WTC11 (cell line): ENCODE data around the gene WDPCP. TPM values are rescaled to one million over a fixed set of nuclear protein-coding genes. Genes with fewer than 3 reads are reported as not detected.

Experiments used
- ATAC-seq: fragments of 200-7000 bp; cut with Tn5 transposase; 2 replicates; pipeline ENCODE4 v1.10.0; 2021; ENCODE audit warnings: mild to moderate bottlenecking, moderate library complexity
- CTCF ChIA-PET: fragments of 300-600 bp; sonication (Branson Sonifier 250); formaldehyde crosslinking; loops from one replicate; lab custom pipeline; 2021; ENCODE audit warnings: antibody characterized with exemption; lab: Charles Lee
- POLR2A ChIA-PET: fragments of 350-600 bp; sonication (Branson Sonifier 250); formaldehyde crosslinking; loops from one replicate; lab custom pipeline; 2021; ENCODE audit warnings: antibody characterized with exemption; lab: Charles Lee
- DNase-seq: peaks from one replicate; pipeline ENCODE4 v3.0.0; 2021; ENCODE audit warnings: low spot score
- H3K27ac Mint-ChIP-seq: 2 replicates; pipeline ENCODE4 v1.8.0; 2021; ENCODE audit warnings: mixed read lengths
- H3K27me3 Mint-ChIP-seq: 2 replicates; pipeline ENCODE4 v1.8.0; 2021; ENCODE audit warnings: low read depth, mild to moderate bottlenecking, moderate library complexity, mixed read lengths
- H3K36me3 Mint-ChIP-seq: 2 replicates; pipeline ENCODE4 v1.8.0; 2021; ENCODE audit warnings: mixed read lengths
- H3K4me1 Mint-ChIP-seq: 2 replicates; pipeline ENCODE4 v1.8.0; 2022; ENCODE audit warnings: mixed read lengths
- H3K4me3 Mint-ChIP-seq: 2 replicates; pipeline ENCODE4 v1.8.0; 2021; ENCODE audit warnings: mild to moderate bottlenecking, moderate library complexity, mixed read lengths
- H3K9me3 Mint-ChIP-seq: 2 replicates; pipeline ENCODE4 v1.8.0; 2021; ENCODE audit warnings: mixed read lengths
- ELF4 ChIP-seq: sonication (generic); formaldehyde crosslinking; IDR thresholded peaks from 2 replicates; pipeline ENCODE4 v1.8.1; 2022; ENCODE audit warnings: low read depth, mild to moderate bottlenecking, moderate library complexity, missing genetic modification reagents
- EMX1 ChIP-seq: fragments of 250-450 bp; sonication (Bioruptor Pico); IDR thresholded peaks from 2 replicates; pipeline ENCODE4 v1.8.0; 2021; ENCODE audit warnings: mild to moderate bottlenecking
- ETV6 ChIP-seq: sonication (generic); formaldehyde crosslinking; IDR thresholded peaks from 2 replicates; pipeline ENCODE4 v1.8.1; 2022; ENCODE audit warnings: mild to moderate bottlenecking, missing genetic modification reagents
- FOXP1 ChIP-seq: sonication (generic); formaldehyde crosslinking; IDR thresholded peaks from 2 replicates; pipeline ENCODE4 v1.8.0; 2022; ENCODE audit warnings: missing genetic modification reagents, mild to moderate bottlenecking, moderate library complexity, borderline replicate concordance
- IRF2 ChIP-seq: sonication (generic); formaldehyde crosslinking; IDR thresholded peaks from 2 replicates; pipeline ENCODE4 v1.8.0; 2022; ENCODE audit warnings: low read depth, missing genetic modification reagents, borderline replicate concordance
- JAZF1 ChIP-seq: fragments of 250-450 bp; sonication (Bioruptor Pico); IDR thresholded peaks from 2 replicates; pipeline ENCODE4 v1.9.0; 2021; ENCODE audit warnings: moderate library complexity, mild to moderate bottlenecking, inconsistent platforms
- JUN ChIP-seq: sonication (generic); formaldehyde crosslinking; IDR thresholded peaks from 2 replicates; pipeline ENCODE4 v1.8.0; 2023; ENCODE audit warnings: mild to moderate bottlenecking, missing genetic modification reagents
- NR2C2 ChIP-seq: sonication (generic); formaldehyde crosslinking; IDR thresholded peaks from 2 replicates; pipeline ENCODE4 v1.8.0; 2022; ENCODE audit warnings: mild to moderate bottlenecking, missing genetic modification reagents
- NR3C1 ChIP-seq: sonication (generic); formaldehyde crosslinking; conservative IDR thresholded peaks from 2 replicates; pipeline ENCODE4 v1.8.1; 2023; ENCODE audit warnings: low read depth, mild to moderate bottlenecking, missing genetic modification reagents
- PRRX2 ChIP-seq: fragments of 250-450 bp; sonication (Bioruptor Pico); IDR thresholded peaks from 2 replicates; pipeline ENCODE4 v1.8.0; 2021; ENCODE audit warnings: mild to moderate bottlenecking
- RELA ChIP-seq: sonication (generic); formaldehyde crosslinking; IDR thresholded peaks from 2 replicates; pipeline ENCODE4 v1.8.1; 2022; ENCODE audit warnings: missing genetic modification reagents, mild to moderate bottlenecking, borderline replicate concordance
- SP1 ChIP-seq: sonication (generic); formaldehyde crosslinking; conservative IDR thresholded peaks from 2 replicates; pipeline ENCODE4 v1.8.1; 2022; ENCODE audit warnings: missing genetic modification reagents
- ZNF138 ChIP-seq: sonication (generic); formaldehyde crosslinking; conservative IDR thresholded peaks from 2 replicates; pipeline ENCODE4 v1.8.1; 2022; ENCODE audit warnings: mild to moderate bottlenecking, moderate library complexity, missing genetic modification reagents
- ZNF263 ChIP-seq: sonication (generic); formaldehyde crosslinking; IDR thresholded peaks from 2 replicates; pipeline ENCODE4 v1.8.1; 2022; ENCODE audit warnings: low read depth, mild to moderate bottlenecking, moderate library complexity, missing genetic modification reagents
- ZNF396 ChIP-seq: fragments of 250-450 bp; sonication (Bioruptor Pico); IDR thresholded peaks from 2 replicates; pipeline ENCODE4 v1.8.0; 2021; ENCODE audit warnings: mild to moderate bottlenecking, moderate library complexity, borderline replicate concordance
- ZNF416 ChIP-seq: fragments of 250-450 bp; sonication (Bioruptor Pico); IDR thresholded peaks from 2 replicates; pipeline ENCODE4 v1.9.0; 2021; ENCODE audit warnings: mild to moderate bottlenecking, inconsistent platforms
- total RNA-seq: library from RNA; stranded (reverse); gene quantifications from 3 replicates; pipeline ENCODE4 v1.2.3, GENCODE V29; 2021
- TF ChIP-seq, protein P1 (sequence below): fragments of 250-450 bp; sonication (Bioruptor Pico); IDR thresholded peaks from 2 replicates; pipeline ENCODE4 v1.8.0; 2021; ENCODE audit warnings: mild to moderate bottlenecking
- TF ChIP-seq, protein P2 (sequence below): sonication (generic); formaldehyde crosslinking; IDR thresholded peaks from 2 replicates; pipeline ENCODE4 v1.8.0; 2022; ENCODE audit warnings: missing genetic modification reagents
- TF ChIP-seq, protein P3 (sequence below): sonication (generic); formaldehyde crosslinking; IDR thresholded peaks from 2 replicates; pipeline ENCODE4 v1.8.0; 2022; ENCODE audit warnings: mild to moderate bottlenecking, missing genetic modification reagents
- TF ChIP-seq, protein P4 (sequence below): sonication (generic); formaldehyde crosslinking; IDR thresholded peaks from 2 replicates; pipeline ENCODE4 v1.8.1; 2023; ENCODE audit warnings: mild to moderate bottlenecking, missing genetic modification reagents
- TF ChIP-seq, protein P5 (sequence below): fragments of 250-450 bp; sonication (Bioruptor Pico); IDR thresholded peaks from 2 replicates; pipeline ENCODE4 v1.9.0; 2021; ENCODE audit warnings: mild to moderate bottlenecking
- TF ChIP-seq, protein P6 (sequence below): sonication (generic); formaldehyde crosslinking; conservative IDR thresholded peaks from 2 replicates; pipeline ENCODE4 v1.8.1; 2023; ENCODE audit warnings: mild to moderate bottlenecking, low read depth, missing genetic modification reagents, moderate library complexity
- TF ChIP-seq, protein P7 (sequence below): sonication (generic); formaldehyde crosslinking; IDR thresholded peaks from 2 replicates; pipeline ENCODE4 v1.8.1; 2022; ENCODE audit warnings: low read depth, missing genetic modification reagents, borderline replicate concordance

Gene WDPCP
- total RNA-seq, 1 experiment from 2014 or later, result 10.9 TPM

DNA sequence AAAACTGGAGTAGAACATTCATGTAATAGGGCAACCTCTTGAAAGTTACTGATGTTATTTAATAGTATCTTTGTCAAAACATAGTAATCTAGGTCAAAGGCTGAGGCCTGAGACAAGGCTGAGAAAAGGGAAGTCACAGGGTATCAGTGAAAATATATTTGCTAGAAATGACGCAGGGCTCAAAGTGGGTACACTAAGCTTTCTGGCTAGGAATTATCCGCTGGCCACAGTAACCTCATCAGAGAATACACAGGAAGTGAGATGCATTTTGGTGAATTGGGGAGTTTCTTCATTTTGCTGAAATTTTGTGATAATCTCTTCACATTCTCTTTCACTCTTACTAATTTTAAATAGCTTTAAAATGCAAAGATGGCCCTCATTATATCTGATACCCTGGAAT, 330.8 kb downstream of the WDPCP start:
- no peak for TF ChIP-seq SP1 (CRISPR knock-in tag)
- TF ChIP-seq, protein P1, sequence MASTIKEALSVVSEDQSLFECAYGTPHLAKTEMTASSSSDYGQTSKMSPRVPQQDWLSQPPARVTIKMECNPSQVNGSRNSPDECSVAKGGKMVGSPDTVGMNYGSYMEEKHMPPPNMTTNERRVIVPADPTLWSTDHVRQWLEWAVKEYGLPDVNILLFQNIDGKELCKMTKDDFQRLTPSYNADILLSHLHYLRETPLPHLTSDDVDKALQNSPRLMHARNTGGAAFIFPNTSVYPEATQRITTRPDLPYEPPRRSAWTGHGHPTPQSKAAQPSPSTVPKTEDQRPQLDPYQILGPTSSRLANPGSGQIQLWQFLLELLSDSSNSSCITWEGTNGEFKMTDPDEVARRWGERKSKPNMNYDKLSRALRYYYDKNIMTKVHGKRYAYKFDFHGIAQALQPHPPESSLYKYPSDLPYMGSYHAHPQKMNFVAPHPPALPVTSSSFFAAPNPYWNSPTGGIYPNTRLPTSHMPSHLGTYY, result no peak
- TF ChIP-seq JAZF1 (CRISPR knock-in tag), result no peak
- no peak for TF ChIP-seq ZNF263 (CRISPR knock-in tag)
- TF ChIP-seq, protein P2, sequence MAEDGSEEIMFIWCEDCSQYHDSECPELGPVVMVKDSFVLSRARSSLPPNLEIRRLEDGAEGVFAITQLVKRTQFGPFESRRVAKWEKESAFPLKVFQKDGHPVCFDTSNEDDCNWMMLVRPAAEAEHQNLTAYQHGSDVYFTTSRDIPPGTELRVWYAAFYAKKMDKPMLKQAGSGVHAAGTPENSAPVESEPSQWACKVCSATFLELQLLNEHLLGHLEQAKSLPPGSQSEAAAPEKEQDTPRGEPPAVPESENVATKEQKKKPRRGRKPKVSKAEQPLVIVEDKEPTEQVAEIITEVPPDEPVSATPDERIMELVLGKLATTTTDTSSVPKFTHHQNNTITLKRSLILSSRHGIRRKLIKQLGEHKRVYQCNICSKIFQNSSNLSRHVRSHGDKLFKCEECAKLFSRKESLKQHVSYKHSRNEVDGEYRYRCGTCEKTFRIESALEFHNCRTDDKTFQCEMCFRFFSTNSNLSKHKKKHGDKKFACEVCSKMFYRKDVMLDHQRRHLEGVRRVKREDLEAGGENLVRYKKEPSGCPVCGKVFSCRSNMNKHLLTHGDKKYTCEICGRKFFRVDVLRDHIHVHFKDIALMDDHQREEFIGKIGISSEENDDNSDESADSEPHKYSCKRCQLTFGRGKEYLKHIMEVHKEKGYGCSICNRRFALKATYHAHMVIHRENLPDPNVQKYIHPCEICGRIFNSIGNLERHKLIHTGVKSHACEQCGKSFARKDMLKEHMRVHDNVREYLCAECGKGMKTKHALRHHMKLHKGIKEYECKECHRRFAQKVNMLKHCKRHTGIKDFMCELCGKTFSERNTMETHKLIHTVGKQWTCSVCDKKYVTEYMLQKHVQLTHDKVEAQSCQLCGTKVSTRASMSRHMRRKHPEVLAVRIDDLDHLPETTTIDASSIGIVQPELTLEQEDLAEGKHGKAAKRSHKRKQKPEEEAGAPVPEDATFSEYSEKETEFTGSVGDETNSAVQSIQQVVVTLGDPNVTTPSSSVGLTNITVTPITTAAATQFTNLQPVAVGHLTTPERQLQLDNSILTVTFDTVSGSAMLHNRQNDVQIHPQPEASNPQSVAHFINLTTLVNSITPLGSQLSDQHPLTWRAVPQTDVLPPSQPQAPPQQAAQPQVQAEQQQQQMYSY, result no peak
- no peak for TF ChIP-seq FOXP1
- no peak for TF ChIP-seq ZNF138
- TF ChIP-seq NR3C1 (CRISPR knock-in tag), result no peak
- TF ChIP-seq, protein P3, sequence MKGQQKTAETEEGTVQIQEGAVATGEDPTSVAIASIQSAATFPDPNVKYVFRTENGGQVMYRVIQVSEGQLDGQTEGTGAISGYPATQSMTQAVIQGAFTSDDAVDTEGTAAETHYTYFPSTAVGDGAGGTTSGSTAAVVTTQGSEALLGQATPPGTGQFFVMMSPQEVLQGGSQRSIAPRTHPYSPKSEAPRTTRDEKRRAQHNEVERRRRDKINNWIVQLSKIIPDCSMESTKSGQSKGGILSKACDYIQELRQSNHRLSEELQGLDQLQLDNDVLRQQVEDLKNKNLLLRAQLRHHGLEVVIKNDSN, result no peak
- TF ChIP-seq, protein P4, sequence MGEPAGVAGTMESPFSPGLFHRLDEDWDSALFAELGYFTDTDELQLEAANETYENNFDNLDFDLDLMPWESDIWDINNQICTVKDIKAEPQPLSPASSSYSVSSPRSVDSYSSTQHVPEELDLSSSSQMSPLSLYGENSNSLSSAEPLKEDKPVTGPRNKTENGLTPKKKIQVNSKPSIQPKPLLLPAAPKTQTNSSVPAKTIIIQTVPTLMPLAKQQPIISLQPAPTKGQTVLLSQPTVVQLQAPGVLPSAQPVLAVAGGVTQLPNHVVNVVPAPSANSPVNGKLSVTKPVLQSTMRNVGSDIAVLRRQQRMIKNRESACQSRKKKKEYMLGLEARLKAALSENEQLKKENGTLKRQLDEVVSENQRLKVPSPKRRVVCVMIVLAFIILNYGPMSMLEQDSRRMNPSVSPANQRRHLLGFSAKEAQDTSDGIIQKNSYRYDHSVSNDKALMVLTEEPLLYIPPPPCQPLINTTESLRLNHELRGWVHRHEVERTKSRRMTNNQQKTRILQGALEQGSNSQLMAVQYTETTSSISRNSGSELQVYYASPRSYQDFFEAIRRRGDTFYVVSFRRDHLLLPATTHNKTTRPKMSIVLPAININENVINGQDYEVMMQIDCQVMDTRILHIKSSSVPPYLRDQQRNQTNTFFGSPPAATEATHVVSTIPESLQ (CRISPR knock-in tag), result no peak
- no peak for TF ChIP-seq JUN
- no peak for TF ChIP-seq IRF2 (CRISPR knock-in tag)
- TF ChIP-seq, protein P5, sequence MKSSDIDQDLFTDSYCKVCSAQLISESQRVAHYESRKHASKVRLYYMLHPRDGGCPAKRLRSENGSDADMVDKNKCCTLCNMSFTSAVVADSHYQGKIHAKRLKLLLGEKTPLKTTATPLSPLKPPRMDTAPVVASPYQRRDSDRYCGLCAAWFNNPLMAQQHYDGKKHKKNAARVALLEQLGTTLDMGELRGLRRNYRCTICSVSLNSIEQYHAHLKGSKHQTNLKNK (CRISPR knock-in tag), result no peak
- TF ChIP-seq ZNF416, result no peak
- TF ChIP-seq ELF4, result no peak
- TF ChIP-seq EMX1, result no peak
- TF ChIP-seq ETV6 (CRISPR knock-in tag), result no peak
- no peak for TF ChIP-seq ZNF396 (CRISPR knock-in tag)

DNA sequence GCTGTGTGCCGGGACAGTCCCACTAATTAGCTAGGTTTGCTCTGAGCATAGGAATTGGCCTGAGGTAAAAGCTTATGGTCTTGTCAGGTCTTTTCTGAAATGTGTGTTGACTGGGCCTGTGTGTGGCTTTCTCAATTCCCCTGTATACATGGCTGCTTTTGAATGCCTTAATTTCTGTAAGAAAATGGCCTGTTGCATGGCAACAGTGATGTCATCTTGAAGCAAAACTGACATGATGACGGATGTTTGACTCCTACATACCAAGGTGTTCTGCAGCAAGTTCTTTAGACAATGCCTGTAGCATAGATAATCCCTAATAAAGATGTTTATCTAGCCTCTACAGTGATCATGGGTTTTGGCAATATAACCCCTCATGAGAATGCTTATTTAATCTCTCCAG, 339.1 kb downstream of the WDPCP start:
- H3K4me3 Mint-ChIP-seq, result no peak overlapping the region
- H3K27ac Mint-ChIP-seq, result no peak overlapping the region
- peaks cover 4% of the 10 kb centered on the region for H3K9me3 Mint-ChIP-seq
- ChIA-PET POLR2A (no interaction called here), CTCF (interaction anchor here (1.9 kb wide), 1 partner anchor 11 kb away, joined by 4 read pairs; no protein-coding TSS in a partner anchor)
- no peaks in the 10 kb centered on the region for H3K36me3 Mint-ChIP-seq
- ATAC-seq (no peak), DNase-seq (no peak)
- H3K4me1 Mint-ChIP-seq, result peaks cover 10% of the 10 kb centered on the region
- no peaks in the 10 kb centered on the region for H3K27me3 Mint-ChIP-seq
- TF ChIP-seq, protein P6, sequence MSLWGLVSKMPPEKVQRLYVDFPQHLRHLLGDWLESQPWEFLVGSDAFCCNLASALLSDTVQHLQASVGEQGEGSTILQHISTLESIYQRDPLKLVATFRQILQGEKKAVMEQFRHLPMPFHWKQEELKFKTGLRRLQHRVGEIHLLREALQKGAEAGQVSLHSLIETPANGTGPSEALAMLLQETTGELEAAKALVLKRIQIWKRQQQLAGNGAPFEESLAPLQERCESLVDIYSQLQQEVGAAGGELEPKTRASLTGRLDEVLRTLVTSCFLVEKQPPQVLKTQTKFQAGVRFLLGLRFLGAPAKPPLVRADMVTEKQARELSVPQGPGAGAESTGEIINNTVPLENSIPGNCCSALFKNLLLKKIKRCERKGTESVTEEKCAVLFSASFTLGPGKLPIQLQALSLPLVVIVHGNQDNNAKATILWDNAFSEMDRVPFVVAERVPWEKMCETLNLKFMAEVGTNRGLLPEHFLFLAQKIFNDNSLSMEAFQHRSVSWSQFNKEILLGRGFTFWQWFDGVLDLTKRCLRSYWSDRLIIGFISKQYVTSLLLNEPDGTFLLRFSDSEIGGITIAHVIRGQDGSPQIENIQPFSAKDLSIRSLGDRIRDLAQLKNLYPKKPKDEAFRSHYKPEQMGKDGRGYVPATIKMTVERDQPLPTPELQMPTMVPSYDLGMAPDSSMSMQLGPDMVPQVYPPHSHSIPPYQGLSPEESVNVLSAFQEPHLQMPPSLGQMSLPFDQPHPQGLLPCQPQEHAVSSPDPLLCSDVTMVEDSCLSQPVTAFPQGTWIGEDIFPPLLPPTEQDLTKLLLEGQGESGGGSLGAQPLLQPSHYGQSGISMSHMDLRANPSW (CRISPR knock-in tag), result no peak
- TF ChIP-seq ZNF138, result no peak
- no peak for TF ChIP-seq NR2C2 (CRISPR knock-in tag)
- no peak for TF ChIP-seq JUN
- no peak for TF ChIP-seq RELA (CRISPR knock-in tag)
- TF ChIP-seq, protein P7, sequence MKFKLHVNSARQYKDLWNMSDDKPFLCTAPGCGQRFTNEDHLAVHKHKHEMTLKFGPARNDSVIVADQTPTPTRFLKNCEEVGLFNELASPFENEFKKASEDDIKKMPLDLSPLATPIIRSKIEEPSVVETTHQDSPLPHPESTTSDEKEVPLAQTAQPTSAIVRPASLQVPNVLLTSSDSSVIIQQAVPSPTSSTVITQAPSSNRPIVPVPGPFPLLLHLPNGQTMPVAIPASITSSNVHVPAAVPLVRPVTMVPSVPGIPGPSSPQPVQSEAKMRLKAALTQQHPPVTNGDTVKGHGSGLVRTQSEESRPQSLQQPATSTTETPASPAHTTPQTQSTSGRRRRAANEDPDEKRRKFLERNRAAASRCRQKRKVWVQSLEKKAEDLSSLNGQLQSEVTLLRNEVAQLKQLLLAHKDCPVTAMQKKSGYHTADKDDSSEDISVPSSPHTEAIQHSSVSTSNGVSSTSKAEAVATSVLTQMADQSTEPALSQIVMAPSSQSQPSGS (CRISPR knock-in tag), result no peak
- TF ChIP-seq PRRX2, result no peak

More for the DNA sequence above, 330.8 kb downstream of the WDPCP start:
- no peak overlapping the region for H3K4me3 Mint-ChIP-seq
- ChIA-PET CTCF (no interaction called here), POLR2A (no interaction called here)
- H3K36me3 Mint-ChIP-seq, result no peaks in the 10 kb centered on the region
- H3K4me1 Mint-ChIP-seq, result peaks cover 18% of the 10 kb centered on the region
- peaks cover 4% of the 10 kb centered on the region for H3K9me3 Mint-ChIP-seq
- no peaks in the 10 kb centered on the region for H3K27me3 Mint-ChIP-seq
- no peak for ATAC-seq
- no peak overlapping the region for H3K27ac Mint-ChIP-seq
- no peak for DNase-seq
